Type B pancreatic cell (in vitro differentiated cells): ENCODE data around the gene TARS1. TPM values are rescaled to one million over a fixed set of nuclear protein-coding genes. Genes with fewer than 3 reads are reported as not detected.

Source experiments
- DNase-seq: peaks from one replicate; pipeline ENCODE4 v3.0.0; 2021; ENCODE audit warnings: mixed read lengths; ENCODE audit not compliant: unreplicated experiment; ENCODE audit errors: extremely low spot score
- H3K27ac Mint-ChIP-seq: 2 replicates; pipeline ENCODE4 v1.8.0; 2021; ENCODE audit warnings: mild to moderate bottlenecking, mixed read lengths
- H3K27me3 Mint-ChIP-seq: 2 replicates; pipeline ENCODE4 v1.8.0; 2021; ENCODE audit warnings: mixed read lengths
- H3K36me3 Mint-ChIP-seq: 2 replicates; pipeline ENCODE4 v1.8.0; 2021; ENCODE audit warnings: mixed read lengths
- H3K4me1 Mint-ChIP-seq: one replicate; pipeline ENCODE4 v1.8.0; 2021; ENCODE audit warnings: mixed read lengths; ENCODE audit not compliant: unreplicated experiment
- H3K4me3 Mint-ChIP-seq: 2 replicates; pipeline ENCODE4 v1.8.0; 2021; ENCODE audit warnings: mild to moderate bottlenecking, mixed read lengths
- H3K9me3 Mint-ChIP-seq: 2 replicates; pipeline ENCODE4 v1.8.0; 2021; ENCODE audit warnings: mixed read lengths
- total RNA-seq: library from RNA; stranded (reverse); gene quantifications from 2 replicates; pipeline ENCODE4 v1.2.1, GENCODE V29; 2021; ENCODE audit warnings: low replicate concordance
- TF ChIP-seq, protein P1 (sequence below): fragments of 200-600 bp; sonication (generic); conservative IDR thresholded peaks from 2 replicates; pipeline ENCODE4 v1.5.0; 2021; ENCODE audit warnings: antibody characterized with exemption, mild to moderate bottlenecking

Gene TARS1
- total RNA-seq, 1 donor from 2014 or later = 174 TPM

DNA sequence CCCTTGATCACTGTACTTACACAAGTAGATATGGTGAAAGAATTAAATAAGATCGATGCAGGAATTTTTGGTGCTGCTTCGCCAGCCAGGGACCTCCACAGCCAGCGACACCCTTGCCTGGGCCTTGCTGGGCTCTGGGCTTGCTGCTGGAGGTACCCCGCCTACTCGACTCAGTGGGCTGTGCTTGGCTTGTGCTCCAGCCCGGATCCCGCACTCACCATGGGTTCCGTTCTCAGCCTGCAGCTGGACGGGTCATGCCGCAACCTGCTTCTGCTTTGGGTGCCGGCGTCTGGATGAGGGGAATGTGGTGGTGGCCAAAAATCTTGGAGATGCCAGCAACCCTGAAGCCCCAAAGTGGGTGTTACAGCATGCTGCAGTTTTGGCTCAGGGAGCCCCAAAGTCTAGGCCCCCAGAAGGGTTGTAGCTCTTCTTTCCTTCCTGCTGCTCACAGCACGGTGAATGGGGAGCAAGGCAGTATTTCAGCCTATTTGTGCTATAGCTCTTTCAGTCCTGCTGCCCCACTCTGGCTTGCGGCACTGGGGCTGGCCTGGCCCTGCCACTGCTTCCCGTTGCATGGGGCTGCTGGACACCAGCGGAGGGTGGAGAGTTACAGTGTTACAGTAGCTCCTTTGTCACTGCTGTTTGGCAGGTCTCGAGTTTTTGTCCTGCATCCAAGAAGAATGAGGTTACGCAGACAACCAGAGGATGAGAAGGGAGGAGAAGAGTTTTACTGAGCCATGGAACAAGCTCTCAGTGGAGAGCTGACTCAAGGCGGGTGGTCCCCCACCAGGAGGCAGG lies 48.0 kb downstream of the TARS1 start:
- Mint-ChIP-seq H3K36me3 (no peaks in the 10 kb centered on the region), H3K9me3 (peaks cover 5% of the 10 kb centered on the region), H3K4me3 (no peak overlapping the region), H3K27me3 (no peaks in the 10 kb centered on the region), H3K27ac (no peak overlapping the region), H3K4me1 (peaks cover 10% of the 10 kb centered on the region)
- TF ChIP-seq, protein P1, sequence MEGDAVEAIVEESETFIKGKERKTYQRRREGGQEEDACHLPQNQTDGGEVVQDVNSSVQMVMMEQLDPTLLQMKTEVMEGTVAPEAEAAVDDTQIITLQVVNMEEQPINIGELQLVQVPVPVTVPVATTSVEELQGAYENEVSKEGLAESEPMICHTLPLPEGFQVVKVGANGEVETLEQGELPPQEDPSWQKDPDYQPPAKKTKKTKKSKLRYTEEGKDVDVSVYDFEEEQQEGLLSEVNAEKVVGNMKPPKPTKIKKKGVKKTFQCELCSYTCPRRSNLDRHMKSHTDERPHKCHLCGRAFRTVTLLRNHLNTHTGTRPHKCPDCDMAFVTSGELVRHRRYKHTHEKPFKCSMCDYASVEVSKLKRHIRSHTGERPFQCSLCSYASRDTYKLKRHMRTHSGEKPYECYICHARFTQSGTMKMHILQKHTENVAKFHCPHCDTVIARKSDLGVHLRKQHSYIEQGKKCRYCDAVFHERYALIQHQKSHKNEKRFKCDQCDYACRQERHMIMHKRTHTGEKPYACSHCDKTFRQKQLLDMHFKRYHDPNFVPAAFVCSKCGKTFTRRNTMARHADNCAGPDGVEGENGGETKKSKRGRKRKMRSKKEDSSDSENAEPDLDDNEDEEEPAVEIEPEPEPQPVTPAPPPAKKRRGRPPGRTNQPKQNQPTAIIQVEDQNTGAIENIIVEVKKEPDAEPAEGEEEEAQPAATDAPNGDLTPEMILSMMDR = no peak
- no peak for DNase-seq

DNA sequence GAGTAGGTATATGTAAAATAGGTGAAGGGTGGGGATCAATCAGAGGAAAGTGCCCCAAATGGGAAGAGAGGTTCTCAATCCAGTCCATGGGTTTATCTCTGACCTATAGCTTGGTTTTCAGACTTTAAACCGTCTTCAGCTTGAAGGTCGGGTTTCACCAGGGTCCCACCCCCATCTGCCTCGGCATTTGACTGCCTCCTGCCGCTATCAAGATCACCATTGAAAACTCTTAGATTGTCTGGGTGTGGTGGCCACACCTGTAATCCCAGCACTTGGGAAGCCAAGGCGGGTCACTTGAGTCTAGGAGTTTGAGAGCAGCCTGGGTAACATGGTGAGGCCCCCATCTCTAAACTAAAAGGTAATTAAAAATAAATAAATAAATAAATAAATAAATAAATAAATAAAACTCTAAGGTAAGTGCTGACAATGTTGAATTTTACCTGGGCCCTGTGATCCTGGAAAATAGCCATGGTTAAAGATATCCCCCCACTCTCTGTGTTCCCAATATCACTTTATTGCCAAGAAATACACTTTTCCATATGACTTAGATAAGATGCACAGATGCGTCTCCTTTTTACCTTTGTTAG lies 48.8 kb downstream of the TARS1 start:
- TF ChIP-seq, protein P1 = no peak
- H3K36me3 Mint-ChIP-seq = no peaks in the 10 kb centered on the region
- H3K27me3 Mint-ChIP-seq = no peaks in the 10 kb centered on the region
- H3K4me1 Mint-ChIP-seq = peaks cover 8% of the 10 kb centered on the region
- DNase-seq = no peak
- no peak overlapping the region for H3K27ac Mint-ChIP-seq
- peaks cover 5% of the 10 kb centered on the region for H3K9me3 Mint-ChIP-seq
- no peak overlapping the region for H3K4me3 Mint-ChIP-seq

DNA sequence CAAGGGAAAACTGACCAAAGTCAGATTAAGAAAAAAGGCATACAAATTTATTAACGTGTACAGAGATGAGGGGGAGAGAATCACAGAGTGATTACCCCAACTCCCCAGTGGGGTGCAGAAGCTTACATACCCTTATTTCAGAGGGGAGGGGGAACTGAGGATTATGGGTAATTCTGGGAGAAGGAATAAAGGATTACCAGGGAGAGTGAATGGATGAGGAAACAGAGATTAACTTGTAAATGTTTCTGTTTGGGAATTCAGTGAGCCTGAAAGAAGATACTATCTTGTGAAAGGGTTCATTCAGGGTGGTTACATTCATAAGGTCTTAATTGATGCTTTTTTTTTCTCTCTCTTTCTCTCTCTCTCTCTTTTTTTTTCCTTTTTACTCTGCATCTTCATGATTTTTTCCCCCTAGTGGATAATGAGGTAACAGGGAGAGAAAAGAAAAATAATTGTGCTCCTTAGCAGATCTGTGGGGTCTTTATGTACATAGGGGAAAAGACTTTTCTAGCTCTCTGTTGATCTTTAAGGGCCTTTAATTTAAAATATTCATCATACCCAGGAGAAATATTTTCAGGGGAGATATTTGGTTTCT lies 49.4 kb downstream of the TARS1 start:
- no peak overlapping the region for H3K27ac Mint-ChIP-seq
- DNase-seq = no peak
- H3K9me3 Mint-ChIP-seq = peaks cover 5% of the 10 kb centered on the region
- H3K36me3 Mint-ChIP-seq = no peaks in the 10 kb centered on the region
- no peak overlapping the region for H3K4me3 Mint-ChIP-seq
- H3K27me3 Mint-ChIP-seq = no peaks in the 10 kb centered on the region
- TF ChIP-seq, protein P1 = peak; percentile 50
- peaks cover 3% of the 10 kb centered on the region for H3K4me1 Mint-ChIP-seq

GRCh38 chr5:33491941-33492340 lies 51.2 kb downstream of the TARS1 start:
- Mint-ChIP-seq H3K27ac (no peak overlapping the region), H3K36me3 (no peaks in the 10 kb centered on the region), H3K27me3 (no peaks in the 10 kb centered on the region), H3K9me3 (peaks cover 5% of the 10 kb centered on the region), H3K4me3 (no peak overlapping the region), H3K4me1 (peaks cover 3% of the 10 kb centered on the region)
- DNase-seq = no peak
- TF ChIP-seq, protein P1 = no peak

- no peak for DNase-seq
- Mint-ChIP-seq H3K27ac (no peak overlapping the region), H3K4me3 (no peak overlapping the region), H3K4me1 (no peaks in the 10 kb centered on the region), H3K27me3 (no peaks in the 10 kb centered on the region), H3K9me3 (no peaks in the 10 kb centered on the region), H3K36me3 (no peaks in the 10 kb centered on the region)
- TF ChIP-seq, protein P1 = no peak
These were observed 53.7 kb downstream of the TARS1 start for GRCh38 chr5:33494466-33494865.
